GM12801 (cell line): Measurements from ENCODE around the gene CD68.

ENCODE experiments used
- CTCF ChIP-seq: IDR thresholded peaks from one replicate; pipeline ENCODE4 v1.5.1; 2011; ENCODE audit warnings: control low read depth; ENCODE audit not compliant: insufficient read length; ENCODE audit errors: extremely low read depth

The CD68 gene

GRCh38 chr17:7591596-7591995, 12.2 kb downstream of the CD68 start:
- TF ChIP-seq CTCF = no peak

GRCh38 chr17:7592422-7593021, 13.1 kb downstream of the CD68 start:
- no peak for TF ChIP-seq CTCF

GRCh38 chr17:7593296-7593695, 13.9 kb downstream of the CD68 start:
- TF ChIP-seq CTCF = no peak

GRCh38 chr17:7606280-7606679, 26.8 kb downstream of the CD68 start:
- no peak for TF ChIP-seq CTCF

DNA sequence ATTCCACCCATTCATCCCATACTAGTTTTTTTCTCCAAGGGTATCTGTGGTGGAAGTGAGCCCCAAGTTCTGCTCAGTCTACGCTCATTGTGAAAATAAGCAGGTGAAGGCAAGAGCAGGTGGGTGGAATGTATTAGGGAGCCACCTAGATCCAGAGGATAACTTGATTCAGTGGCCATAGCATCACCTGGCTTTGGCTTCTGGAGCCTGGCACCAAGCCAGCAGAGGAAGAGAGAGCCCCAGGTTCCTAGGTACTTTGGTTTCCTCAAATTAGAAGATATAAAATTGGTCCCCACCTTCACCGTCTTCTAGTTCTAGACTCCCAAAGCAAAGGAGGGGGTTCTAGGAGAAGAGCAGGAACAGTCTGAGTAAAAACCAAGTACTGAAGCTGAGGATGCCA, 31.2 kb downstream of the CD68 start:
- no peak for TF ChIP-seq CTCF

GRCh38 chr17:7611635-7612293, 32.3 kb downstream of the CD68 start:
- no peak for TF ChIP-seq CTCF

DNA sequence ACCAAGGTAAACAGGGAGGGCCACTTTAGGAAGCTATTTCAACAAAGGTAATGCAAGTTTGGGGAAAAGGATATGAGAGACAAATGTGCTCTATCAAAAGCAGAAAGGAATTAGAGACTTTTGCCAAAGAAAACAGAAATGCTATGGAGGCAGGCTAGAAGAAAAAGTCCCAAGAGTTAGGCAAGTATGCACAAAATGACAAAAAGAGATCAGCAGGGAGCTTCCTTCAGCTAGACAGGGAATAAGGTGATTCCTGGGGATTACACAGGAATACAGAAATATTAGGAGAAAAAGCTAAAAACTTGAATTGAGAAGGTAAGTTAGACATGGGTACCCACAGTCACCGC, 32.8 kb downstream of the CD68 start:
- TF ChIP-seq CTCF = no peak
